K562 (cell line): ENCODE data around the gene HGS. TPM values are rescaled to one million over a fixed set of nuclear protein-coding genes. Genes with fewer than 3 reads are reported as not detected.

Experiments
- ARID2 ChIP-seq: fragments of 450-650 bp; IDR thresholded peaks from 2 replicates; pipeline ENCODE4 v1.6.1; 2017; ENCODE audit warnings: antibody characterized with exemption, mild to moderate bottlenecking
- CHD2 ChIP-seq: IDR thresholded peaks from 2 replicates; pipeline ENCODE4 v1.6.1; 2011; ENCODE audit warnings: low read depth, low read length
- GABPB1 ChIP-seq: sonication (generic); formaldehyde crosslinking; IDR thresholded peaks from 2 replicates; pipeline ENCODE4 v1.8.0; 2022; ENCODE audit warnings: mild to moderate bottlenecking, missing genetic modification reagents
- NCOA1 ChIP-seq: fragments of 450-650 bp; IDR thresholded peaks from 2 replicates; pipeline ENCODE4 v1.6.1; 2016; ENCODE audit warnings: low read depth
- NCOA6 ChIP-seq: fragments of 450-650 bp; IDR thresholded peaks from 2 replicates; pipeline ENCODE4 v1.6.1; 2017; ENCODE audit warnings: mild to moderate bottlenecking
- TCFL5 ChIP-seq: fragments of 250-450 bp; sonication (Bioruptor Pico); conservative IDR thresholded peaks from 2 replicates; pipeline ENCODE4 v1.6.1; 2021; ENCODE audit warnings: mild to moderate bottlenecking, moderate library complexity, matching md5 sums
- ZBTB17 ChIP-seq: fragments of 450-650 bp; formaldehyde crosslinking; IDR thresholded peaks from 2 replicates; pipeline ENCODE4 v1.4.0; 2020; ENCODE audit warnings: mild to moderate bottlenecking
- ZNF174 ChIP-seq: fragments of 250-450 bp; sonication (Bioruptor Pico); IDR thresholded peaks from 2 replicates; pipeline ENCODE4 v1.4.0; 2020; ENCODE audit warnings: mild to moderate bottlenecking
- ZNF699 ChIP-seq: fragments of 250-450 bp; sonication (Bioruptor Pico); IDR thresholded peaks from 2 replicates; pipeline ENCODE4 v1.8.0; 2021; ENCODE audit warnings: mild to moderate bottlenecking, moderate library complexity; ENCODE audit not compliant: insufficient replicate concordance
- polyA plus RNA-seq, 8 experiments: library from polyadenylated mRNA; depleted of rRNA in 4 of 8; stranded (reverse) in 5 of 8; unstranded in 3 of 8; fragments of >200 nt; fragmentation: Nextera tagmentation in 2 of 8; fragmentation: Illumina TruSeq in 1 of 8; extraction: Ambion mirVana in 2 of 8; extraction: Trizol in 1 of 8; gene quantifications; 2 replicates each; pipeline versions ENCODE4 v1.2.1 to v1.2.3, GENCODE V29; 2011 to 2014; ENCODE audit warnings: inconsistent platforms in 1 of 8, missing spikeins in 1 of 8
- total RNA-seq, 7 experiments: library from RNA; depleted of rRNA in 6 of 7; stranded (reverse); fragments of >200 nt in 6 of 7; fragmentation: Illumina TruSeq in 2 of 7; extraction: Trizol in 2 of 7; gene quantifications; 2 replicates each; pipeline versions ENCODE4 v1.2.1 to v1.2.3, GENCODE V29; 2011 to 2021; ENCODE audit warnings: low replicate concordance in 1 of 7
- TF ChIP-seq, protein P1 (sequence below): sonication (generic); formaldehyde crosslinking; IDR thresholded peaks from 2 replicates; pipeline ENCODE4 v1.8.0; 2023; ENCODE audit warnings: missing genetic modification reagents, mild to moderate bottlenecking, borderline replicate concordance
- TF ChIP-seq, protein P2 (sequence below): sonication (generic); formaldehyde crosslinking; IDR thresholded peaks from 2 replicates; pipeline ENCODE4 v1.8.0; 2022; ENCODE audit warnings: missing genetic modification reagents, mild to moderate bottlenecking, moderate library complexity, borderline replicate concordance
- TF ChIP-seq, protein P3 (sequence below): fragments of 150-350 bp; IDR thresholded peaks from 2 replicates; pipeline ENCODE4 v1.6.1; 2014; ENCODE audit warnings: low read depth, mild to moderate bottlenecking, low read length, borderline replicate concordance
- TF ChIP-seq, protein P4 (sequence below): fragments of 450-650 bp; IDR thresholded peaks from 2 replicates; pipeline ENCODE4 v1.6.1; 2016
- TF ChIP-seq, protein P5 (sequence below), 3 experiments: fragments of 200-800 bp in 1 of 3; sonication (Bioruptor generic) in 1 of 3; sonication (generic) in 1 of 3; formaldehyde crosslinking in 1 of 3; IDR thresholded peaks; 2 replicates each; pipeline versions ENCODE4 v1.6.1 to v1.8.0; 2016 to 2022; ENCODE audit warnings: mild to moderate bottlenecking in 2 of 3, missing compliant biosample characterization in 2 of 3, missing genetic modification characterization in 2 of 3, missing genetic modification reagents in 1 of 3

Gene HGS
- total and polyA plus RNA-seq, 9 of the 15 experiments (the other 6 are each of a cell fraction or from before 2014, with no cell fraction given): 3.9 to 176 (median 77.1) TPM

DNA sequence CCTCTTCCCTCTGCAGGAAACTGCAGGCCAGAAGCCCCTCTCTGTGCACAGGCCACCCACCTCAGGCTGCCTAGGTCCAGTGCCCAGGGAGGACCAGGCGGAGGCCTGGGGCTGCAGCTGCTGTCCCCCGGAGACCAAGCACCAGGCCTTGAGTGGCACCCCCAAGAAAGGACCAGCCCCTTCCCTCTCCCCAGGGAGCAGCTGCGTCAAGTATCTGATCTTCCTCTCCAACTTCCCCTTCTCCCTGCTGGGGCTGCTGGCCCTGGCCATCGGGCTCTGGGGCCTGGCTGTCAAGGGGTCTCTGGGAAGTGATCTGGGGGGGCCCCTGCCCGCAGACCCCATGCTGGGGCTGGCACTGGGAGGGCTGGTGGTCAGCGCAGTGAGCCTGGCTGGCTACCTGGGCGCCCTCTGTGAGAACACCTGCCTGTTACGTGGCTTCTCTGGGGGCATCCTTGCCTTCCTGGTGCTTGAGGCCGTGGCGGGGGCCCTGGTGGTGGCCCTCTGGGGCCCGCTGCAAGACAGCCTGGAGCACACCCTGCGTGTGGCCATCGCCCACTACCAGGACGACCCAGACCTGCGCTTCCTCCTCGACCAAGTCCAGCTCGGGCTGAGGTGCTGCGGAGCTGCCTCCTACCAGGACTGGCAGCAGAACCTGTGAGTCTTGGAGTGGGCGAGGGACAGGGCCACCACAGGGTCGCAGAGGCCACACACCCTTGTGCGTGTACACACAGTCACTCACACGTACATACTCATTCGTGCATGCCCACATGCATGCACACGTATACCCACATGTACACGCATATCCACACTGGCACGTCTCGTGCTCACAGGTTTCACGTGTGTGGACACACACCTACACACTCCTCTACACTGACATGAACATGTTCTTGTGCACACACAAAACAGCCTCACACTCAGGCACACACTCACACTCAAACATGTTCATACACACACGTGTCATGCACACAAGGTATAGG is 38.5 kb upstream of the HGS start (continued):
- TF ChIP-seq, protein P1, sequence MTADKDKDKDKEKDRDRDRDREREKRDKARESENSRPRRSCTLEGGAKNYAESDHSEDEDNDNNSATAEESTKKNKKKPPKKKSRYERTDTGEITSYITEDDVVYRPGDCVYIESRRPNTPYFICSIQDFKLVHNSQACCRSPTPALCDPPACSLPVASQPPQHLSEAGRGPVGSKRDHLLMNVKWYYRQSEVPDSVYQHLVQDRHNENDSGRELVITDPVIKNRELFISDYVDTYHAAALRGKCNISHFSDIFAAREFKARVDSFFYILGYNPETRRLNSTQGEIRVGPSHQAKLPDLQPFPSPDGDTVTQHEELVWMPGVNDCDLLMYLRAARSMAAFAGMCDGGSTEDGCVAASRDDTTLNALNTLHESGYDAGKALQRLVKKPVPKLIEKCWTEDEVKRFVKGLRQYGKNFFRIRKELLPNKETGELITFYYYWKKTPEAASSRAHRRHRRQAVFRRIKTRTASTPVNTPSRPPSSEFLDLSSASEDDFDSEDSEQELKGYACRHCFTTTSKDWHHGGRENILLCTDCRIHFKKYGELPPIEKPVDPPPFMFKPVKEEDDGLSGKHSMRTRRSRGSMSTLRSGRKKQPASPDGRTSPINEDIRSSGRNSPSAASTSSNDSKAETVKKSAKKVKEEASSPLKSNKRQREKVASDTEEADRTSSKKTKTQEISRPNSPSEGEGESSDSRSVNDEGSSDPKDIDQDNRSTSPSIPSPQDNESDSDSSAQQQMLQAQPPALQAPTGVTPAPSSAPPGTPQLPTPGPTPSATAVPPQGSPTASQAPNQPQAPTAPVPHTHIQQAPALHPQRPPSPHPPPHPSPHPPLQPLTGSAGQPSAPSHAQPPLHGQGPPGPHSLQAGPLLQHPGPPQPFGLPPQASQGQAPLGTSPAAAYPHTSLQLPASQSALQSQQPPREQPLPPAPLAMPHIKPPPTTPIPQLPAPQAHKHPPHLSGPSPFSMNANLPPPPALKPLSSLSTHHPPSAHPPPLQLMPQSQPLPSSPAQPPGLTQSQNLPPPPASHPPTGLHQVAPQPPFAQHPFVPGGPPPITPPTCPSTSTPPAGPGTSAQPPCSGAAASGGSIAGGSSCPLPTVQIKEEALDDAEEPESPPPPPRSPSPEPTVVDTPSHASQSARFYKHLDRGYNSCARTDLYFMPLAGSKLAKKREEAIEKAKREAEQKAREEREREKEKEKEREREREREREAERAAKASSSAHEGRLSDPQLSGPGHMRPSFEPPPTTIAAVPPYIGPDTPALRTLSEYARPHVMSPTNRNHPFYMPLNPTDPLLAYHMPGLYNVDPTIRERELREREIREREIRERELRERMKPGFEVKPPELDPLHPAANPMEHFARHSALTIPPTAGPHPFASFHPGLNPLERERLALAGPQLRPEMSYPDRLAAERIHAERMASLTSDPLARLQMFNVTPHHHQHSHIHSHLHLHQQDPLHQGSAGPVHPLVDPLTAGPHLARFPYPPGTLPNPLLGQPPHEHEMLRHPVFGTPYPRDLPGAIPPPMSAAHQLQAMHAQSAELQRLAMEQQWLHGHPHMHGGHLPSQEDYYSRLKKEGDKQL (CRISPR knock-in tag): no peak
- TF ChIP-seq ZBTB17 (CRISPR knock-in tag) (no peak), NCOA1 (no peak), CHD2 (no peak), GABPB1 (CRISPR knock-in tag) (no peak), ZNF699 (CRISPR knock-in tag) (no peak), NCOA6 (no peak), ARID2 (no peak), TCFL5 (no peak), ZNF174 (no peak)
- TF ChIP-seq, protein P2, sequence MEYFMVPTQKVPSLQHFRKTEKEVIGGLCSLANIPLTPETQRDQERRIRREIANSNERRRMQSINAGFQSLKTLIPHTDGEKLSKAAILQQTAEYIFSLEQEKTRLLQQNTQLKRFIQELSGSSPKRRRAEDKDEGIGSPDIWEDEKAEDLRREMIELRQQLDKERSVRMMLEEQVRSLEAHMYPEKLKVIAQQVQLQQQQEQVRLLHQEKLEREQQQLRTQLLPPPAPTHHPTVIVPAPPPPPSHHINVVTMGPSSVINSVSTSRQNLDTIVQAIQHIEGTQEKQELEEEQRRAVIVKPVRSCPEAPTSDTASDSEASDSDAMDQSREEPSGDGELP (CRISPR knock-in tag): 0 out of 2 replicates have a peak, but pooled peaks have one; percentile 28
- TF ChIP-seq, protein P3, sequence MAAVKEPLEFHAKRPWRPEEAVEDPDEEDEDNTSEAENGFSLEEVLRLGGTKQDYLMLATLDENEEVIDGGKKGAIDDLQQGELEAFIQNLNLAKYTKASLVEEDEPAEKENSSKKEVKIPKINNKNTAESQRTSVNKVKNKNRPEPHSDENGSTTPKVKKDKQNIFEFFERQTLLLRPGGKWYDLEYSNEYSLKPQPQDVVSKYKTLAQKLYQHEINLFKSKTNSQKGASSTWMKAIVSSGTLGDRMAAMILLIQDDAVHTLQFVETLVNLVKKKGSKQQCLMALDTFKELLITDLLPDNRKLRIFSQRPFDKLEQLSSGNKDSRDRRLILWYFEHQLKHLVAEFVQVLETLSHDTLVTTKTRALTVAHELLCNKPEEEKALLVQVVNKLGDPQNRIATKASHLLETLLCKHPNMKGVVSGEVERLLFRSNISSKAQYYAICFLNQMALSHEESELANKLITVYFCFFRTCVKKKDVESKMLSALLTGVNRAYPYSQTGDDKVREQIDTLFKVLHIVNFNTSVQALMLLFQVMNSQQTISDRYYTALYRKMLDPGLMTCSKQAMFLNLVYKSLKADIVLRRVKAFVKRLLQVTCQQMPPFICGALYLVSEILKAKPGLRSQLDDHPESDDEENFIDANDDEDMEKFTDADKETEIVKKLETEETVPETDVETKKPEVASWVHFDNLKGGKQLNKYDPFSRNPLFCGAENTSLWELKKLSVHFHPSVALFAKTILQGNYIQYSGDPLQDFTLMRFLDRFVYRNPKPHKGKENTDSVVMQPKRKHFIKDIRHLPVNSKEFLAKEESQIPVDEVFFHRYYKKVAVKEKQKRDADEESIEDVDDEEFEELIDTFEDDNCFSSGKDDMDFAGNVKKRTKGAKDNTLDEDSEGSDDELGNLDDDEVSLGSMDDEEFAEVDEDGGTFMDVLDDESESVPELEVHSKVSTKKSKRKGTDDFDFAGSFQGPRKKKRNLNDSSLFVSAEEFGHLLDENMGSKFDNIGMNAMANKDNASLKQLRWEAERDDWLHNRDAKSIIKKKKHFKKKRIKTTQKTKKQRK: no peak
- TF ChIP-seq, protein P4, sequence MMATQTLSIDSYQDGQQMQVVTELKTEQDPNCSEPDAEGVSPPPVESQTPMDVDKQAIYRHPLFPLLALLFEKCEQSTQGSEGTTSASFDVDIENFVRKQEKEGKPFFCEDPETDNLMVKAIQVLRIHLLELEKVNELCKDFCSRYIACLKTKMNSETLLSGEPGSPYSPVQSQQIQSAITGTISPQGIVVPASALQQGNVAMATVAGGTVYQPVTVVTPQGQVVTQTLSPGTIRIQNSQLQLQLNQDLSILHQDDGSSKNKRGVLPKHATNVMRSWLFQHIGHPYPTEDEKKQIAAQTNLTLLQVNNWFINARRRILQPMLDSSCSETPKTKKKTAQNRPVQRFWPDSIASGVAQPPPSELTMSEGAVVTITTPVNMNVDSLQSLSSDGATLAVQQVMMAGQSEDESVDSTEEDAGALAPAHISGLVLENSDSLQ: peak; percentile 54
- TF ChIP-seq, protein P5, sequence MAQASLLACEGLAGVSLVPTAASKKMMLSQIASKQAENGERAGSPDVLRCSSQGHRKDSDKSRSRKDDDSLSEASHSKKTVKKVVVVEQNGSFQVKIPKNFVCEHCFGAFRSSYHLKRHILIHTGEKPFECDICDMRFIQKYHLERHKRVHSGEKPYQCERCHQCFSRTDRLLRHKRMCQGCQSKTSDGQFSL (CRISPR knock-in tag; IDR thresholded peaks at IDR 0.05): no peak
- TF ChIP-seq, protein P5 (tag; IDR thresholded peaks at IDR 0.05): no peak
